CD4-positive, alpha-beta T cell treated with Interleukin-2 at 100 ng/mL for 4 hours (primary cell): ENCODE data around the gene VPS35L.

ENCODE experiments used
- DNase-seq: peaks from one replicate; pipeline ENCODE4 v3.0.0-alpha.2; 2020; ENCODE audit warnings: low spot score

VPS35L gene

DNA sequence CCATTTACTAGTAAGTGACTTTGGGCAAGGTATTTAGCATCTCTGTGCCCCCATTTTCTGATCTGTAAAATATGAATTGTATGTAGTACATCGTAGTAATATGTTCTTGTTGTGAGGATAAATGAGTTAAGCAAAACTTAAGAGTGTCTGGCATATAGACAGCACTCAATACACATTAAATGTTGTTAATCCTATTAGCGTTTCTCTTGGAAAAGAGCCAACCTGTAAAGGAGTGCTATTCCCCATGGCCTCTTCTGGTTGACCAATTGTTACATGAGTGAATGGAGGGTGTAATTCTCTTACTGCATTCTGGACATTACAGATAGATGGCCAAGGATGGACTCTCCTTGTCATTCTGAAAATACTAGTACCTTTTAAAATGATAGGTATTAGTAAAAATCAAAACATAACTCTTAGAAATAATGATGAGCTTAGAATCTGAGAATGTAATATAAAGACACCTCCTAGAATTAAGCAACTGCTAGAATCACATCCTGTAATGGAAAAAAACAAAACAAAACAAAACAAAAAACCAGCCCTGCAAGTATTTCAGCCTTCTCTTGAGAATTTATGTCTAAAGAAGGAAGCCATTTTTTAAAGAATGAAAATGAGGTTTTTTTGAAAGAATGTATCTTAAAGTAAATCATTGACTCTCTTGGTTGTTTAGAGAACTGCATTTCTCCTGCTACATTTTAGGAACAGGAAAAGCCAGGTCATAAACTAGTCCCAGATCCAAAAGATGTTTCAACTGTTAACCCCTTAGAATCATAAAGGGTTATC, 193.1 kb downstream of the VPS35L start:
- DNase-seq, result no peak

GRCh38 chr16:19749571-19750080, 194.1 kb downstream of the VPS35L start:
- no peak for DNase-seq
